Rectal smooth muscle tissue (tissue), 1 donor: Measurements from ENCODE around the gene CNOT4.
"Not testable (repeated sequence)": the region's sequence is repeated elsewhere in the genome, so short reads cannot be mapped to it uniquely, and the experiment has no call there.

Experiments used
- H3K27ac ChIP-seq: one replicate; pipeline ENCODE4 v1.7.0; 2013; ENCODE audit warnings: low read depth, low read length, inconsistent platforms
- H3K27me3 ChIP-seq: one replicate; pipeline ENCODE4 v1.7.0; 2013; ENCODE audit warnings: low read length; ENCODE audit not compliant: control insufficient read depth, insufficient read depth
- H3K36me3 ChIP-seq: one replicate; pipeline ENCODE4 v1.7.0; 2013; ENCODE audit warnings: low read length; ENCODE audit not compliant: control insufficient read depth, insufficient read depth
- H3K4me1 ChIP-seq: one replicate; pipeline ENCODE4 v1.7.0; 2013; ENCODE audit warnings: low read length; ENCODE audit not compliant: control insufficient read depth, insufficient read depth
- H3K4me3 ChIP-seq: one replicate; pipeline ENCODE4 v1.7.0; 2013; ENCODE audit warnings: low read length
- H3K9ac ChIP-seq: one replicate; pipeline ENCODE4 v1.7.0; 2013; ENCODE audit warnings: low read length

The CNOT4 gene

DNA sequence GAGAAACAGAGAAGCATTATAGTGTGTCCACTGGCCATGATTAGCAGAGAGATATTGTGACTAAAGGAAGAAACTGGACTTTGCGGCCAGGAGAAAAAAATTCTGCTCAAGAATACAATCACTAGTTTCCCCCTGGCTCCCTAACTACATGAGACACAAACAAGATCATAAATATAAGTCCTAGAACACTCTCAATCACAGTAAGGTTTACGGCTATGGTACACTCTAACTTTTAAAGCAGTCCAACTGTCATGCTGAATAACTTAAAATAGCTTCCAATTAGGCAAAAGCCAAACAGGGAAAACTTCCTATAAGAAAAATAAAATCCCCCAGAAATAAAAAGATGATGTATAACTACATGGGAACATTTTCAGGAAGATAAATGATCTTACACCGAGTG, 144.2 kb downstream of the CNOT4 start:
- no peaks in the 10 kb centered on the region for H3K27me3 ChIP-seq
- H3K9ac ChIP-seq, result no peak overlapping the region
- no peak overlapping the region for H3K4me3 ChIP-seq
- H3K27ac ChIP-seq, result no peak overlapping the region
- H3K4me1 ChIP-seq, result no peaks in the 10 kb centered on the region
- peaks cover 4% of the 10 kb centered on the region for H3K36me3 ChIP-seq

DNA sequence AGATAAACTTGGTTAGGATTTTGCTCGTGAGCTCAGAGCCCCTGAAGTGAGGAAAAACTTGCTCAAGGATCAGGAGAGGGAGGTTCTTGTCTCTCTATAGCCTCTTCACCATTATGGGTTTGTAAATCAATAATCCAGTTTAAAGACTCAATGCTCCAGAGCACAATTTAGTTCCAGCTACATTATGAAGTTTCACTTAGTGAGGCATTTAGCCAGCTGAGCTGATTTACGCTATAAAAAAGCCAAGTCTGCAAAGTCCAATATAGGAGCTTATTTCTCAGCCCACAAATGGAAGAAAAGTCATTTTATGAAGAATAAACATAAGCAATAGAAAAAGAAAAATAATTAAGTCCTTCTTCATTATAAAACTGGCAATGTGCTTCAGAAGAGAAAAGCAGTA, 145.7 kb downstream of the CNOT4 start:
- Histone ChIP-seq H3K4me3 (no peak overlapping the region), H3K27me3 (no peaks in the 10 kb centered on the region), H3K9ac (no peak overlapping the region), H3K36me3 (peaks cover 4% of the 10 kb centered on the region), H3K27ac (no peak overlapping the region), H3K4me1 (no peaks in the 10 kb centered on the region)

DNA sequence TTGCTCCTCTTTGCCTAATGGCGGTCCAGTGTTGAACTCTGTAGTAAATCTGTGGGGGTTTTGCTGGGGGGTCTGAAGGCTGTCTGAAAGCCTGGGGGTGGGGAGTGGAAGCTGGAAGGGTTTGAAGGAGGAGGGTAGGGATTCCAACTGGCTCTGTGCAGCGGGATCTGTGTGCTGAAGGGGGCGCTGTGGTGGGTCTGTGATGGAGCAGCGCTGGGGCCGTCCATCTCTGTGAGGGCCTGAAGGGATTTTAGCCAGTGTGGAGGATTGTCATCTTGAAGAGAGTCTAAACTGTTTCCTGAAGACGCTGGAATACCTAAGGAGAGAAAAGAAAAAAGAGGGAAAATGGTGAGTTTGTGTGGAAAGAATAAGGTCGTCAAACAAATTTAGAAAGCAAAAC, 147.0 kb downstream of the CNOT4 start:
- no peak overlapping the region for H3K4me3 ChIP-seq
- H3K4me1 ChIP-seq, result no peaks in the 10 kb centered on the region
- no peak overlapping the region for H3K27ac ChIP-seq
- H3K27me3 ChIP-seq, result no peaks in the 10 kb centered on the region
- no peak overlapping the region for H3K9ac ChIP-seq
- H3K36me3 ChIP-seq, result peaks cover 4% of the 10 kb centered on the region

DNA sequence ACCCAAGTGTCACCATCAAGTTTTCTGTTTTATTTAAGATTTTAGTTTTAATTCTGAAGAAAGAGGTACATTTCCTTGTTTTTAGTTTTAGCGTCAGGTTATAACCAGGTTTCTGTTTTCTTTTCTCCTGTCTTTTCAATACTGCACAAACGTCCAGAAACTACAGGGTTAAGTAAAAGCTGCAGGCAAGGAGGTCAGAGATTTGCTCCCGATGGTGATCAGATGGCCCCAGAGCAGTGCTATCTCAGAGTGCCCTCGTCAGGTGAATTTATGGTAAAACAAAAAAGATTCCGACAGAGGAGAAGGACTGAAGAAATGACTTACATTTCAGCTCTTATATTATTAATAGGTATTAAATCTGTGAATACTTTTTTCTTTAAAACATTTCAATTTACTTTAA, 148.1 kb downstream of the CNOT4 start:
- no peak overlapping the region for H3K27ac ChIP-seq
- H3K36me3 ChIP-seq, result peaks cover 4% of the 10 kb centered on the region
- no peak overlapping the region for H3K9ac ChIP-seq
- no peaks in the 10 kb centered on the region for H3K27me3 ChIP-seq
- no peak overlapping the region for H3K4me3 ChIP-seq
- no peaks in the 10 kb centered on the region for H3K4me1 ChIP-seq

DNA sequence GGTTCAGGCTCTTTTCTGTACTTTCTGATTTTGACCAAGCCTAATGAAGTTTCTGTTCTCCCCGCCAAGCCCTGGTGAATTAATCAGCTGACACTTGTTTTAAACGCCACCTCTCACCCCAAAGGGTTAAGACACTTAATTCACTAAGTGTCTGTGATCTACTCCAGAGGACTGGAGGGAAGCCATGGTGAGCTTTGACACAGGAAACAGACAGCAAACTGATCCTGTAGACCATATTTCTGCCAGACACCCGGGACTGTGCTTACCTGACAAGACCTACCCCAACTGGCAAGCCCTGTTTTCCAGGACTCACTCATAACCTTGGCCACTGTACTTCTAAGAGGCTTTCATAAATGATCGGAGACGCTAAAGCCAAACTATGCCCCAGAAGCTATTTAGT, 150.3 kb downstream of the CNOT4 start:
- peaks cover 4% of the 10 kb centered on the region for H3K36me3 ChIP-seq
- no peaks in the 10 kb centered on the region for H3K4me1 ChIP-seq
- H3K9ac ChIP-seq, result no peak overlapping the region
- no peak overlapping the region for H3K27ac ChIP-seq
- no peaks in the 10 kb centered on the region for H3K27me3 ChIP-seq
- H3K4me3 ChIP-seq, result no peak overlapping the region

DNA sequence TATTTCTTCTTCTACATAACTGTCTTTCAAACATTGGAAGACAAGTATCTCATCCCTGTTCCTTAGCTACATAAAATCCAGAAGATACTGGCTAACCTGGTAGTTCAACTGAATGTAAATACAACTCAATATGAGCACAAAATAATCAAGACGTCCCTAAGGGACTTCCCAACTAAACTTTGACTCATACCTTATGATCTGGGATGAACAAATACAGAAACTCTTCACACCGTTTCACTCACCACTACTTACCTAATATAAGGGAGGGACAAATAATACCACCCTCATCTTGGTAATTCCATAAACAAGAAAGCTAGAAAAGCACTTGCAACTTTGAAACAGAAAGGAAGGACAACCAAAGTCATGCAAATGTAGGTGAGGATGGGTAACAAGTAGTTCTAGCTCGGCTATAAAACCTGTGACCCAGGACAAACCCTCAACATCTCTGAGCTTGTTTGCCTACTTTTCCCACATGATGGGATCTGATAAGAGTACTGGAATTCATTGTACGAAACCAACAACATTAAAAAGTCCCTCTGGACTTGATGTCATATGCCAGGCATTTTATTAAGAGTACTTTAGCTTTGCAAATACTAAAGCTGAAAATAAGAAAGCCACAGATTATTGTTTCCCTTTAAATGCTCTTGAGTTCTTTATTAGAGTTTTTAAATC, 154.4 kb downstream of the CNOT4 start:
- H3K27me3 ChIP-seq, result no peaks in the 10 kb centered on the region
- H3K4me1 ChIP-seq, result no peaks in the 10 kb centered on the region
- H3K4me3 ChIP-seq, result no peak overlapping the region
- H3K27ac ChIP-seq, result no peak overlapping the region
- no peak overlapping the region for H3K9ac ChIP-seq
- no peaks in the 10 kb centered on the region for H3K36me3 ChIP-seq

DNA sequence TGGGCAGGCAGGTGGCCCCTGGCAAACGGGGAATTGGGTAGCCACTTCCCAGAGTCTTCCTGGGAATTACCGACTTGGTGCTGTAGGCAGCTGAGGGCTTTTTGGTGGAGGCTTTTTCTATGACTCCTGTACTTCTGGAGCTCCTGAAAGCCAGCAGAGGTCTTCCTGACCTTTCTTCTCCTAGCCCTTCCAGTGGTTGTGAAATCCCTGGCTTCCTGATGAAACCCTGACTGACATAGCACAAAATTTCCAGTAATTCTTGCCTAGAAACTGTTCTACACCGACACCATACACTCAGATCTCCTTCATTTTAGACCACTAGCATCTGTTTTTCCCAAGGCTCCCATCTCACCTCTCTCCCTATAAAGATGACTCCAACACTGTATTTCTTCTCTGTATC, 156.1 kb downstream of the CNOT4 start:
- Histone ChIP-seq H3K4me1 (no peaks in the 10 kb centered on the region), H3K36me3 (no peaks in the 10 kb centered on the region), H3K27me3 (no peaks in the 10 kb centered on the region), H3K9ac (no peak overlapping the region), H3K4me3 (no peak overlapping the region), H3K27ac (no peak overlapping the region)

DNA sequence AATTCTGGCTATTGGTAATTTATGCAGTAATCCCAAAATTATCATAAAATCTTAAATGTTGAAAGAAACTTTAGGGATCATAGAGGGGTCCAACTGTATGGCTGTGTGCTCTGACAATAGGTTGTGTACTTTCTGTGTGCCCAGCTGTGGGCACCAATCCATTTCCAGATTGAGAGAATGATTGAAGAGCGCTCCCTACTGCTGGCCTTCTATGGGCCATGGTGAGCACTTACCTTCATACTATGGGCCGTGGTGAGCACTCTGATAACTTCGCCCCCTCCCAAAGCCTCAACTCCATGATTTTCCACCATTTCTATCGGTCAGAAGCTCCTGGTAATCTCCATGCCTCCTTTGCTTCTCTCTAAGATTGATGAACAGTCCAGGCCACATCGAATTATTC, 157.6 kb downstream of the CNOT4 start:
- H3K9ac ChIP-seq, result no peak overlapping the region
- no peaks in the 10 kb centered on the region for H3K4me1 ChIP-seq
- H3K36me3 ChIP-seq, result no peaks in the 10 kb centered on the region
- H3K27me3 ChIP-seq, result no peaks in the 10 kb centered on the region
- H3K4me3 ChIP-seq, result no peak overlapping the region
- no peak overlapping the region for H3K27ac ChIP-seq

DNA sequence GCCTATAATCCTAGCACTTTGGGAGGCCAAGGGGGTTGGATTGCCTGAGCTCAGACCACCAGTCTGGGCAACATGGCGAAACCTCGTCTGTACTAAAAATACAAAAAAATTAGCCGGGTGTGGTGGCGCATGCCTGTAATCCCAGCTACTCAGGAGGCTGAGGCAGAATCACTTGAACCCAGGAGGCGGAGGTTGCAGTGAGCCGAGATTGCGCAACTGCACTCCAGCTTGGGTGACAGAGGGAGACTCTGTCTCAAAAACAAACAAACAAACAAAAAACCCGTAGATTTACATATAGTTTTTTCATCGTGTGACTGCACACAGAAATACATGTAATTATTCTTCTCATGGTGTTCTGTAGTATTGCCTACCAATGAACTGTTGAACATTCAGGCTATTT, 158.8 kb downstream of the CNOT4 start:
- H3K27ac ChIP-seq, H3K4me3 ChIP-seq: not testable (repeated sequence)

DNA sequence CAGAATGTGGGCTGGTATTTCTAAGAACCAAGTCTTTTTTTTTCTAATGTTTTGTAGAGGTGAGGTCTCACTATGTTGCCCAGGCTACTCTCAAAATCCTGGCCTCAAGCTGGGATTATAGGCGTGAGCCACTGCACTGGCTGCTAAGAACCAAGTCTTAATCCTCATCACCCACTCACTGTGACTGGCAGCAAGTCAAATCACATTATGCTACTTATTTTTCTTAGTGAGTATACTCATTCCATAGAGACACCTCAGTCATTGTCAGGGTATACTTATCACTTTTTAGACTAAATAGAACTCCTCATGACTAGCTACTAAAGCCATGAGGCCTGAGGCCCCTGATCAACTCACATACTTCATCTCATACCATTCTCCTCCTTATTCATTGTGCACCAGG, 160.2 kb downstream of the CNOT4 start:
- H3K9ac ChIP-seq, result no peak overlapping the region
- no peak overlapping the region for H3K27ac ChIP-seq
- no peaks in the 10 kb centered on the region for H3K4me1 ChIP-seq
- H3K36me3 ChIP-seq, result no peaks in the 10 kb centered on the region
- no peak overlapping the region for H3K4me3 ChIP-seq
- no peaks in the 10 kb centered on the region for H3K27me3 ChIP-seq

More for the DNA sequence above, 158.8 kb downstream of the CNOT4 start:
- not testable (repeated sequence) for H3K9ac ChIP-seq, H3K36me3 ChIP-seq, H3K27me3 ChIP-seq, H3K4me1 ChIP-seq

DNA sequence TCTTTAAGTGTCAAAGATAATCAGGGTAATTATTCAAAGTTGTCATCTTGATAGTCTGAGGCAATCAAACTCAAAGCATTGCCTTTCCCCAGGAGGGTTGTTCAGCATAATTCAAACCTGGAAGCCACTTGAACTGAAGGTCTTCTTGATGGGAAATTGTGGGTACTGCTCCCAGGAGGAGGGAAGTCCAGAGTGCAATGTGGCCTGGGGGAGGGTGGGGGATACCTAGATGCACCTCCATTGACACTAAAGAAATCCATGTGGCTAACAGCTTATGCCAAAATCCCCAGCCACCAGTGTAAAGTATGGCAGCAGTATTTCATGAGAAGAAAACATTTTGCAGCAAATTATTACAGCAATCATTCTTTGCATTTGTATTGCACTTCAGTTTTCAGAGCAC, 161.4 kb downstream of the CNOT4 start:
- Histone ChIP-seq H3K9ac (no peak overlapping the region), H3K4me1 (no peaks in the 10 kb centered on the region), H3K27me3 (no peaks in the 10 kb centered on the region), H3K4me3 (no peak overlapping the region), H3K36me3 (no peaks in the 10 kb centered on the region), H3K27ac (no peak overlapping the region)

DNA sequence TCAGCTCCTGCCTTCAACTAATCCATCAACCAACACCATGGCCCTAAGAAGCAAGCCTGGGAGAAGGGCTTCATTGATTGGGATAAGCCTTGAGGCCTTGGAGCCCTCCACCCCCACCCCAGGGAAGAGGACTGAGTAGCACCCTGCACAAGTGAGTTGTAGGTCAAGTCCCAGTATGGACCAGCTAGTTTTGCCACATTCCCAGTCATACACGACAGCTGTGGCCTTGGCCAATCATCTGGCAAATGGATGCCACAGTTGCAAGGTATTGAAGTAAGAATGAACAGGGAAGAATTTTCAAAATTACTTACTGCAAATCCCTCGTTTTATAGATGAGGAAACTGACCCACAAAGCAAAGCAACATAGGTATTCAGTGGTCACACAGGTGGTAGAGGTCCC, 166.5 kb downstream of the CNOT4 start:
- H3K4me1 ChIP-seq, result no peaks in the 10 kb centered on the region
- H3K4me3 ChIP-seq, result no peak overlapping the region
- no peaks in the 10 kb centered on the region for H3K36me3 ChIP-seq
- H3K27ac ChIP-seq, result no peak overlapping the region
- no peaks in the 10 kb centered on the region for H3K27me3 ChIP-seq
- H3K9ac ChIP-seq, result no peak overlapping the region

DNA sequence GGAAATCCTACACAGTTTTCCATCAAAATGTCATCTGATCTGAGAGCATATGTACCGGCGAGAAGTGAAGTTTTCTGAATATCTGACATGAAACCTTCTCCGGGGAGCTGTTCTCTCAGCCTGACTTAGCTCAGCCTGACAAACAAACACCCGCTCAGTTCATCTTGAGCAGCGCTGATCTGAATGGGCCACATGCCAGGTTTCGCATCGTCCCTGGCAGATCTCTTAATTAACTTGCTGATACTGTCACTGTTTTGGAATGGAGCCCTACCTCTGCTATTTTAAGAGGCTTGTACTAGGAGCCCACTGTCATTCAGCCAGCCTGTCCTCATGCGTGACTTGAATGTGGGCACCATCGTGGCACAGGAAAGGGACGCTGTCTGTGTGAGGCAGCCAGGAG, 167.0 kb downstream of the CNOT4 start:
- H3K4me3 ChIP-seq, result no peak overlapping the region
- no peaks in the 10 kb centered on the region for H3K4me1 ChIP-seq
- no peaks in the 10 kb centered on the region for H3K27me3 ChIP-seq
- H3K9ac ChIP-seq, result no peak overlapping the region
- H3K36me3 ChIP-seq, result no peaks in the 10 kb centered on the region
- no peak overlapping the region for H3K27ac ChIP-seq
